Glutamatergic neuron (in vitro differentiated cells): ENCODE data around the gene CDIP1. TPM values are rescaled to one million over a fixed set of nuclear protein-coding genes. Genes with fewer than 3 reads are reported as not detected.

Experiments
- DNase-seq: peaks from one replicate; pipeline ENCODE4 v3.0.0; 2022
- H3K27ac Mint-ChIP-seq: one replicate; pipeline ENCODE4 v1.8.0; 2020; ENCODE audit warnings: mild to moderate bottlenecking, mixed read lengths, inconsistent platforms; ENCODE audit not compliant: unreplicated experiment
- H3K27me3 Mint-ChIP-seq: one replicate; pipeline ENCODE4 v1.8.0; 2020; ENCODE audit warnings: mild to moderate bottlenecking, moderate library complexity, mixed read lengths, inconsistent platforms; ENCODE audit not compliant: unreplicated experiment
- H3K36me3 Mint-ChIP-seq: one replicate; pipeline ENCODE4 v1.8.0; 2020; ENCODE audit warnings: mild to moderate bottlenecking, mixed read lengths, inconsistent platforms; ENCODE audit not compliant: unreplicated experiment
- H3K4me1 Mint-ChIP-seq: one replicate; pipeline ENCODE4 v1.8.0; 2020; ENCODE audit warnings: mild to moderate bottlenecking, low read depth, mixed read lengths, inconsistent platforms; ENCODE audit not compliant: unreplicated experiment
- H3K4me3 Mint-ChIP-seq: one replicate; pipeline ENCODE4 v1.8.0; 2020; ENCODE audit warnings: mild to moderate bottlenecking, mixed read lengths, inconsistent platforms; ENCODE audit not compliant: unreplicated experiment
- H3K9me3 Mint-ChIP-seq: one replicate; pipeline ENCODE4 v1.8.0; 2020; ENCODE audit warnings: mild to moderate bottlenecking, moderate library complexity, mixed read lengths, inconsistent platforms; ENCODE audit not compliant: unreplicated experiment
- total RNA-seq: library from RNA; stranded (reverse); fragmentation: NEBNext Ultra II Directional; extraction: Animal tissue kit (Norgen Biotek cat#: 25700); gene quantifications from one replicate; pipeline ENCODE4 v1.2.1, GENCODE V29; 2021; ENCODE audit not compliant: unreplicated experiment
- TF ChIP-seq, protein P1 (sequence below): fragments of 200-600 bp; sonication (generic); IDR thresholded peaks from one replicate; pipeline ENCODE4 v1.5.0; 2021; ENCODE audit not compliant: partially characterized antibody, unreplicated experiment

Gene CDIP1
- total RNA-seq, 1 donor from 2014 or later: 51.6 TPM

DNA sequence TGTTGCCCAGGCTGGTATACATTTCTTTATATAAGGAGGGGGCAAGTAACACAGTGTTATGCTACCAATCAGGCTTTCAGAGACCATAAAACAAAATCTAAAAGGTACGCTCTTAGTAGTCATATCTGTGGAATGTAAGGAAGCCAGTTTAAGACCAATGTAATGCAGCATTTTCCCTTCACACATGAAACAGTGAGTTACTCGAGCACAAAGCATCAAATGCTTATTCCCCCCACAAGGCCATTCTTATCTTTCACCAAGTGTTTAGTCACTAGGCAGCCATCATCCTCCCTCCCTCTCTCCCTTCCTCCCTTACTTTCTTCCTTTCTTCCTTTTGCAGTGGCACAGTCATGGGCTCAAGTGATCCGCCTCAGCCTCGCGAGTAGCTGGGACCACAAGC, 49.5 kb downstream of the CDIP1 start:
- H3K4me3 Mint-ChIP-seq: no peak overlapping the region

DNA sequence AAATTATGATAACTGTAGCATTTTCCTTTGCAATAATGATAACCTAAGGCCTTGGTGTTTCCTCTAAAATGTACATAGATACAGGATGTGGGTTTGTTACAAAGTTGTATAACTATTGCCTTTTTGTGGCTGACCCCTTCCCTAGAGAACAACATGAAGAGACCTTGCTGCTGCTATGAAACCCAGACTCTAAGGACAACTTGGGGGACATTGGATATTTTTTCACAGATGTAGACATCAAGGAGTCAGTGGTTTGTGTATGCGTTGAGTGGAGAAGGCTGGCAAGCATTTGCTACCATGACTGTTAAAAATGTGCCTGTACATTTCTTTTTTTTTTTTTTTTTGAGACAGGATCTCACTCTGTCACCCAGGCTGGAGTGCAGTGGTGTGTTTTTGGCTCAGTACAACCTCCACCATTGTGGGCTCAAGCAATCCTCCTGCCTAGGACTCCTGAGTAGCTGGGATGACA, 50.0 kb downstream of the CDIP1 start:
- peaks cover 7% of the 10 kb centered on the region for H3K27me3 Mint-ChIP-seq
- no peaks in the 10 kb centered on the region for H3K4me1 Mint-ChIP-seq
- TF ChIP-seq, protein P1, sequence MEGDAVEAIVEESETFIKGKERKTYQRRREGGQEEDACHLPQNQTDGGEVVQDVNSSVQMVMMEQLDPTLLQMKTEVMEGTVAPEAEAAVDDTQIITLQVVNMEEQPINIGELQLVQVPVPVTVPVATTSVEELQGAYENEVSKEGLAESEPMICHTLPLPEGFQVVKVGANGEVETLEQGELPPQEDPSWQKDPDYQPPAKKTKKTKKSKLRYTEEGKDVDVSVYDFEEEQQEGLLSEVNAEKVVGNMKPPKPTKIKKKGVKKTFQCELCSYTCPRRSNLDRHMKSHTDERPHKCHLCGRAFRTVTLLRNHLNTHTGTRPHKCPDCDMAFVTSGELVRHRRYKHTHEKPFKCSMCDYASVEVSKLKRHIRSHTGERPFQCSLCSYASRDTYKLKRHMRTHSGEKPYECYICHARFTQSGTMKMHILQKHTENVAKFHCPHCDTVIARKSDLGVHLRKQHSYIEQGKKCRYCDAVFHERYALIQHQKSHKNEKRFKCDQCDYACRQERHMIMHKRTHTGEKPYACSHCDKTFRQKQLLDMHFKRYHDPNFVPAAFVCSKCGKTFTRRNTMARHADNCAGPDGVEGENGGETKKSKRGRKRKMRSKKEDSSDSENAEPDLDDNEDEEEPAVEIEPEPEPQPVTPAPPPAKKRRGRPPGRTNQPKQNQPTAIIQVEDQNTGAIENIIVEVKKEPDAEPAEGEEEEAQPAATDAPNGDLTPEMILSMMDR: no peak
- no peak for DNase-seq
- no peak overlapping the region for H3K27ac Mint-ChIP-seq
- peaks cover 5% of the 10 kb centered on the region for H3K36me3 Mint-ChIP-seq
- H3K4me3 Mint-ChIP-seq: no peak overlapping the region
- H3K9me3 Mint-ChIP-seq: peaks cover 3% of the 10 kb centered on the region

More for the DNA sequence above, 49.5 kb downstream of the CDIP1 start:
- H3K36me3 Mint-ChIP-seq: peaks cover 5% of the 10 kb centered on the region
- no peak overlapping the region for H3K27ac Mint-ChIP-seq
- H3K9me3 Mint-ChIP-seq: peaks cover 3% of the 10 kb centered on the region
- no peaks in the 10 kb centered on the region for H3K4me1 Mint-ChIP-seq
- peaks cover 7% of the 10 kb centered on the region for H3K27me3 Mint-ChIP-seq
- DNase-seq: no peak
- TF ChIP-seq, protein P1: no peak

DNA sequence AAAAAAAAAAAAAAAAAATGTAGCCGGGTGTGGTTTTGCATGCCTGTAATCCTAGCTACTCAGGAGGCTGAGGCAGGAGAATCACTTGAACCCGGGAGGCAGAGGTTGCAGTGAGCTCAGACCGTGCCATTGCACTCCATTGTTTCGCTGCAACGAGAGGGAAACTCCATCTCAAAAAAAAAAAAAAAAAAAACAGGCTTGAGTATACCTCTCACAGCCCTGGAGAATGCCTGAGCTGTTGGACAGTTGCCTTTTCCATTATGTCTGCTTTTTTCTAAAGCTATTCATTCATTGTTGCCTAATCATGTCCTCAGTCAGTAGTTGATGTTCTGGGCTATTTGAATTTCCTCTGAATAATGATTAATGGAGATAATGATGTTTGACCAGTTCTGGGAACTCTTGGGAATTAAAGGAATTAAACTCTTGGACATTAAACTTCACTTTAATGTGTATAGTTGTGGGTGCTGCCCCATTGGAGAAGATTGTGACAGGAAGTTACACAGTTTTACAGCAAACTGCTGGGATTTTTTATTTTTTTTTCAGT, 50.5 kb downstream of the CDIP1 start:
- Mint-ChIP-seq H3K36me3 (no peaks in the 10 kb centered on the region), H3K9me3 (peaks cover 3% of the 10 kb centered on the region), H3K27ac (no peak overlapping the region), H3K4me3 (no peak overlapping the region), H3K4me1 (peaks cover 3% of the 10 kb centered on the region), H3K27me3 (peaks cover 6% of the 10 kb centered on the region)
- DNase-seq: no peak
- TF ChIP-seq, protein P1: no peak

DNA sequence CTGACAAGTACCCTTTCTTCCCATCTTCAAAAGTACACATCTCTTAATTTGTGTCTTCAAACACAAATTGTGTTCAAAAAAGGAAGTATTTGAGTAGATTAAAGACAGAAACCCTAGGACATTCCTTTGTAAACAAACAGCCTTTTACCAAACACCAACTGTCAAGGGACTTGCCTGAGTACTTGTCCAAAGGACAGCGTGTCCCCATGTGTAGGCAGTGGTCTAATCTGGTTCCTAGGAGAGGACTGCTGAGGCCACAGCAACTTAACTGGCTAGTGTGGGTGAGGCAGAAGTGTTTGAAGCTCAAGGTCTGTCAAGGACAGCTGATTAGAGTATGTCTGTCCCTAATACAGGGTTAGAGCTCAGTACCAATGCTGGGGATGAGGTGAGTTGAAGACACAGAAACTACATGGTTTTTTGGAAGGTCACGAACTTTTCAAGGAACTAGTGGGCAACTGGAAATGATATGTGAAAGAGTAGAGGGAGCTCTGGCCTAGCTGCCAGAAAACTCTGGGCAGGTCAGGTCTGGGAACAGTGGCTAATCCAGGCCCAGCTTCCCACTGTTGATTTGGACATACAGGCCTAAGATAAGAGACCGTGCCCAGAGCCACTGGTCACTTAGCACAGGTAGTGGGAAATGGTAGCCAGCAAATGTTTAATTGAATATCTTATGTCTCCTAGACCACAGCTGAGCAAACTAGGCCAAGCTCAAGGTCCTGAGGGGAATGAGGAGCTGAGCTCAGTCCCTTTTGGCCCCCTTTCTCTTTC, 52.3 kb downstream of the CDIP1 start:
- H3K9me3 Mint-ChIP-seq: peaks cover 3% of the 10 kb centered on the region
- no peaks in the 10 kb centered on the region for H3K36me3 Mint-ChIP-seq
- no peak overlapping the region for H3K4me3 Mint-ChIP-seq
- no peak for DNase-seq
- H3K27ac Mint-ChIP-seq: no peak overlapping the region
- TF ChIP-seq, protein P1: no peak
- peaks cover 5% of the 10 kb centered on the region for H3K27me3 Mint-ChIP-seq
- H3K4me1 Mint-ChIP-seq: peaks cover 15% of the 10 kb centered on the region

DNA sequence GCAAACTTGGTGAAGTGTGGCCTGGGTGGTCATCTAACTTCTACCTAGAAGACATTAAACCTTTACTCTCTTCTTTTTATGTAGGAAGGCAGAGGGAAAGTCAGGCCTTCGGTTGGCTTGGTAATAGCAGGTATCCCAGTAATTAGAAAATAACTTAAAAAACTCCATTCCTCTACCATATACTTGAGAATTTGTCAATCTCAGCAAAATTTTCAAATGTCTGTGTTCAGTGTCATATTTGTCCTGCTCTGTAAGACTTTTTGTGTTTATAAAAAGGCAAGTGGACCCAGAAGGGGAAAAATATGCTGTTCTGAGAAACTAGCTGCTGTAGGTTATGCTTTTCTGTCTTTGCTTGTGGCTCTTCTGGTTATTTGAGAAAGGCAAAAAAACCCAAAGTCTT, 56.6 kb downstream of the CDIP1 start:
- no peak overlapping the region for H3K27ac Mint-ChIP-seq
- H3K27me3 Mint-ChIP-seq: peaks cover 3% of the 10 kb centered on the region
- no peak for DNase-seq
- peaks cover 15% of the 10 kb centered on the region for H3K4me1 Mint-ChIP-seq
- no peaks in the 10 kb centered on the region for H3K36me3 Mint-ChIP-seq
- peaks cover 3% of the 10 kb centered on the region for H3K9me3 Mint-ChIP-seq
- H3K4me3 Mint-ChIP-seq: peak overlapping the region; percentile 34
- TF ChIP-seq, protein P1: no peak
